Smooth muscle cell of trachea (primary cell): Measurements from ENCODE around the gene TENT5D. TPM values are rescaled to one million over a fixed set of nuclear protein-coding genes. Genes with fewer than 3 reads are reported as not detected.

Experiments used
- total RNA-seq: library from RNA; depleted of rRNA; stranded (reverse); fragments of >200 nt; gene quantifications from 2 replicates; pipeline ENCODE4 v1.2.1, GENCODE V29; 2014

Gene TENT5D
- total RNA-seq, result under 0.01 and 0.15 TPM in 2 replicates

GRCh38 chrX:80420147-80420546 is at the start of gene TENT5D:
Gene TENT5D (plus strand): TSS chrX:80420447. CDS start chrX:80442540, 22,093 bp downstream.

